A549 (cell line): ENCODE measurements around the gene FRY. TPM values are rescaled to one million over a fixed set of nuclear protein-coding genes. Genes with fewer than 3 reads are reported as not detected.
A peak's percentile ranks its signal among the peaks of the same experiment; 100 is the strongest.

ENCODE experiments used
- ATAC-seq, 2 experiments: fragments of 200-7000 bp in 1 of 2; fragments of >200 bp in 1 of 2; cut with Nextera tagmentation in 1 of 2; cut with Tn5 transposase in 1 of 2; 3 replicates each; pipeline versions ENCODE4 v1.8.0 to v1.9.1; 2018 to 2020; ENCODE audit warnings: mild to moderate bottlenecking in 1 of 2, moderate library complexity in 1 of 2
- CTCF ChIA-PET: fragments of 300-600 bp; sonication (Branson Sonifier 250); formaldehyde crosslinking; extraction: SDS; loops from one replicate; lab custom pipeline; 2021; ENCODE audit warnings: antibody characterized with exemption, inconsistent platforms; lab: Yijun Ruan, JAX
- POLR2A ChIA-PET: fragments of 350-600 bp; formaldehyde crosslinking; extraction: SDS; loops from one replicate; lab custom pipeline; 2021; ENCODE audit warnings: antibody characterized with exemption, inconsistent platforms; lab: Yijun Ruan, JAX
- DNase-seq, 2 experiments: peaks; one replicate each; pipeline versions ENCODE4 v3.0.0 to v3.0.0-alpha.2; 2011 to 2016; ENCODE audit warnings: low read depth in 1 of 2, low spot score in 1 of 2
- FAIRE-seq: peaks from 2 replicates; lab custom pipeline; 2011; peaks lifted over from hg19 to GRCh38; lab: Jason Lieb, UNC
- H3K27ac ChIP-seq, 2 experiments: fragments of >200 bp; sonication (Bioruptor Twin); formaldehyde crosslinking; 3 replicates each; pipeline ENCODE4 v1.5.1; 2016 to 2017
- H3K4me1 ChIP-seq: fragments of >200 bp; sonication (Bioruptor Twin); formaldehyde crosslinking; 3 replicates; pipeline ENCODE4 v1.6.1; 2016
- H3K4me2 ChIP-seq: fragments of >200 bp; sonication (Bioruptor Twin); formaldehyde crosslinking; 3 replicates; pipeline ENCODE4 v1.6.1; 2016
- H3K4me3 ChIP-seq: fragments of >200 bp; sonication (Bioruptor Twin); formaldehyde crosslinking; 3 replicates; pipeline ENCODE4 v1.5.1; 2016
- H3K9me3 ChIP-seq: fragments of >200 bp; sonication (Bioruptor Twin); formaldehyde crosslinking; 3 replicates; pipeline ENCODE4 v1.6.1; 2016
- BCL3 ChIP-seq: fragments of >200 bp; sonication (Bioruptor Twin); formaldehyde crosslinking; IDR thresholded peaks from 3 replicates; pipeline ENCODE4 v1.6.1; 2016
- BHLHE40 ChIP-seq: IDR thresholded peaks from 2 replicates; pipeline ENCODE4 v1.6.1; 2012; ENCODE audit warnings: low read depth, low read length, inconsistent platforms
- CBX2 ChIP-seq: fragments of 200-600 bp; sonication (generic); IDR thresholded peaks from 2 replicates; pipeline ENCODE4 v1.6.1; 2016; ENCODE audit warnings: low read depth, mild to moderate bottlenecking, borderline replicate concordance
- CEBPB ChIP-seq, 2 experiments: fragments of >200 bp in 1 of 2; sonication (Bioruptor Twin) in 1 of 2; formaldehyde crosslinking in 1 of 2; IDR thresholded peaks; 2 replicates each; pipeline ENCODE4 v1.6.1; 2012 to 2016
- E2F6 ChIP-seq: IDR thresholded peaks from 2 replicates; pipeline ENCODE4 v1.6.1; 2012; ENCODE audit warnings: low read depth, borderline replicate concordance
- ELK1 ChIP-seq: fragments of 150-350 bp; IDR thresholded peaks from 2 replicates; pipeline ENCODE4 v1.6.1; 2014; ENCODE audit warnings: low read depth, mild to moderate bottlenecking, low read length
- ESRRA ChIP-seq: fragments of 150-350 bp; IDR thresholded peaks from 2 replicates; pipeline ENCODE4 v1.6.1; 2014; ENCODE audit warnings: mild to moderate bottlenecking, low read length, borderline replicate concordance
- HES2 ChIP-seq: fragments of >200 bp; sonication (Bioruptor Twin); formaldehyde crosslinking; IDR thresholded peaks from 2 replicates; pipeline ENCODE4 v1.6.1; 2016
- HMGXB4 ChIP-seq: fragments of 250-450 bp; sonication (Bioruptor Pico); IDR thresholded peaks from 2 replicates; pipeline ENCODE4 v1.5.0; 2021; ENCODE audit warnings: mild to moderate bottlenecking, moderate library complexity, borderline replicate concordance
- HOXB13 ChIP-seq: fragments of 250-450 bp; sonication (Bioruptor Pico); IDR thresholded peaks from 2 replicates; pipeline ENCODE4 v1.5.0; 2020; ENCODE audit warnings: low read depth, mild to moderate bottlenecking, moderate library complexity
- HOXB5 ChIP-seq: fragments of 250-450 bp; sonication (Bioruptor Pico); IDR thresholded peaks from 2 replicates; pipeline ENCODE4 v1.5.0; 2020; ENCODE audit warnings: mild to moderate bottlenecking, moderate library complexity
- JUN ChIP-seq, 2 experiments: fragments of >200 bp; sonication (Bioruptor Twin); formaldehyde crosslinking; IDR thresholded peaks; 2 replicates in 1 of 2; 3 replicates in 1 of 2; pipeline ENCODE4 v1.6.1; 2016 to 2017
- JUNB ChIP-seq: fragments of >200 bp; sonication (Bioruptor Twin); formaldehyde crosslinking; IDR thresholded peaks from 2 replicates; pipeline ENCODE4 v1.6.1; 2016
- KDM1A ChIP-seq: fragments of 200-600 bp; sonication (generic); IDR thresholded peaks from 2 replicates; pipeline ENCODE4 v1.6.1; 2016; ENCODE audit warnings: low read depth, mild to moderate bottlenecking
- MAX ChIP-seq: IDR thresholded peaks from 2 replicates; pipeline ENCODE4 v1.6.1; 2012
- MAZ ChIP-seq: fragments of 150-350 bp; IDR thresholded peaks from 2 replicates; pipeline ENCODE4 v1.6.1; 2014; ENCODE audit warnings: antibody characterized with exemption, low read depth, low read length, borderline replicate concordance
- POLR2A ChIP-seq: IDR thresholded peaks from 2 replicates; pipeline ENCODE4 v1.6.1; 2012; ENCODE audit warnings: mild to moderate bottlenecking, low read length
- POLR2AphosphoS2 ChIP-seq: conservative IDR thresholded peaks from 2 replicates; pipeline ENCODE4 v1.6.1; 2012; ENCODE audit warnings: low read length, improper control_type of control experiment, inconsistent platforms
- RARB ChIP-seq: fragments of 250-450 bp; sonication (Bioruptor Pico); IDR thresholded peaks from 2 replicates; pipeline ENCODE4 v1.8.0; 2021; ENCODE audit warnings: mild to moderate bottlenecking, moderate library complexity
- REST ChIP-seq: fragments of 200-600 bp; sonication (generic); IDR thresholded peaks from 2 replicates; pipeline ENCODE4 v1.6.1; 2016; ENCODE audit warnings: antibody characterized with exemption, mild to moderate bottlenecking, moderate library complexity
- RFX5 ChIP-seq: fragments of 450-650 bp; IDR thresholded peaks from 2 replicates; pipeline ENCODE4 v1.7.1; 2014; ENCODE audit warnings: antibody characterized with exemption, mild to moderate bottlenecking, moderate library complexity
- RNF2 ChIP-seq: fragments of 200-600 bp; sonication (generic); IDR thresholded peaks from 2 replicates; pipeline ENCODE4 v1.6.1; 2016; ENCODE audit warnings: low read depth, mild to moderate bottlenecking, antibody characterized with exemption, moderate library complexity, borderline replicate concordance
- TFCP2L1 ChIP-seq: fragments of 250-450 bp; sonication (Bioruptor Pico); IDR thresholded peaks from 2 replicates; pipeline ENCODE4 v1.5.0; 2021; ENCODE audit warnings: mild to moderate bottlenecking
- ZC3H11A ChIP-seq: fragments of 450-650 bp; IDR thresholded peaks from 2 replicates; pipeline ENCODE4 v1.6.1; 2014; ENCODE audit warnings: antibody characterized with exemption, mild to moderate bottlenecking
- WGBS: methylation state at CpG from one replicate; pipeline ENCODE4 v1.1.6; 2017; ENCODE audit errors: missing lambda C conversion rate; 5-methylcytosine and 5-hydroxymethylcytosine counted together
- polyA plus RNA-seq, 4 experiments: library from polyadenylated mRNA; depleted of rRNA in 3 of 4; stranded (reverse); fragments of >200 nt; fragmentation: RNase III in 1 of 4; extraction: RNeasy Plus Mini Kit Qiagen cat#74134 plus additional on column Dnase treatment in 1 of 4; gene quantifications; 2 replicates in 3 of 4; 3 replicates in 1 of 4; pipeline ENCODE4 v1.2.3, GENCODE V29; 2011 to 2017

Gene FRY
- polyA plus RNA-seq, 2 of the 4 experiments (the other 2 are of a cell fraction) = 0.08 to 0.26 TPM

GRCh38 chr13:32031815-32032370 is 319 bp downstream of the FRY start:
- POLR2A ChIA-PET = interaction anchor here (1.0 kb wide), 1 partner anchor 122 kb away, joined by 3 read pairs; no protein-coding TSS in a partner anchor
- CTCF ChIA-PET = no interaction called here
- TF ChIP-seq HES2 (no peak), REST (no peak), BHLHE40 (no peak), ZC3H11A (no peak), HOXB13 (CRISPR knock-in tag) (no peak), HOXB5 (no peak), POLR2AphosphoS2 (no peak), HMGXB4 (no peak), RFX5 (no peak), CEBPB (IDR thresholded peaks at IDR 0.05) (no peak), TFCP2L1 (no peak), JUNB (no peak)

GRCh38 chr13:32032759-32033158 is 1.2 kb downstream of the FRY start:
- ATAC-seq (no peak), FAIRE-seq (no peak), DNase-seq (no peak)
- H3K4me3 ChIP-seq = no peak overlapping the region
- H3K9me3 ChIP-seq = no peaks in the 10 kb centered on the region
- 53% methylated on average over 1 of the region's 1 CpG for WGBS
- CTCF ChIA-PET = no interaction called here
- POLR2A ChIA-PET = no interaction called here
- H3K4me2 ChIP-seq = no peak overlapping the region
- no peak overlapping the region for H3K27ac ChIP-seq
- no peaks in the 10 kb centered on the region; the same call in 2 of the 3 replicates for H3K4me1 ChIP-seq
- TF ChIP-seq MAX (no peak), CBX2 (no peak), JUNB (no peak), JUN (IDR thresholded peaks at IDR 0.05) (no peak), MAZ (no peak), ELK1 (no peak), ESRRA (no peak), E2F6 (no peak), RNF2 (no peak), RFX5 (no peak), POLR2A (no peak), KDM1A (no peak), CEBPB (IDR thresholded peaks at IDR 0.05) (no peak), RARB (CRISPR knock-in tag) (no peak), TFCP2L1 (no peak), BCL3 (no peak)

More at GRCh38 chr13:32031815-32032370, 319 bp downstream of the FRY start:
- Histone ChIP-seq H3K27ac (no peak overlapping the region), H3K4me3 (peak overlapping the region; percentile 72), H3K4me2 (peak overlapping the region; percentile 94), H3K4me1 (no peaks in the 10 kb centered on the region; the same call in 2 of the 3 replicates), H3K9me3 (no peaks in the 10 kb centered on the region)
- ATAC-seq (no peak), FAIRE-seq (no peak), DNase-seq (no peak)
- 0% methylated on average over 3 of the region's 3 CpGs for WGBS
